ENCODE measurements around the gene COBL.
A peak's percentile ranks its signal among the peaks of the same experiment; 100 is the strongest.

COBL gene

DNA sequence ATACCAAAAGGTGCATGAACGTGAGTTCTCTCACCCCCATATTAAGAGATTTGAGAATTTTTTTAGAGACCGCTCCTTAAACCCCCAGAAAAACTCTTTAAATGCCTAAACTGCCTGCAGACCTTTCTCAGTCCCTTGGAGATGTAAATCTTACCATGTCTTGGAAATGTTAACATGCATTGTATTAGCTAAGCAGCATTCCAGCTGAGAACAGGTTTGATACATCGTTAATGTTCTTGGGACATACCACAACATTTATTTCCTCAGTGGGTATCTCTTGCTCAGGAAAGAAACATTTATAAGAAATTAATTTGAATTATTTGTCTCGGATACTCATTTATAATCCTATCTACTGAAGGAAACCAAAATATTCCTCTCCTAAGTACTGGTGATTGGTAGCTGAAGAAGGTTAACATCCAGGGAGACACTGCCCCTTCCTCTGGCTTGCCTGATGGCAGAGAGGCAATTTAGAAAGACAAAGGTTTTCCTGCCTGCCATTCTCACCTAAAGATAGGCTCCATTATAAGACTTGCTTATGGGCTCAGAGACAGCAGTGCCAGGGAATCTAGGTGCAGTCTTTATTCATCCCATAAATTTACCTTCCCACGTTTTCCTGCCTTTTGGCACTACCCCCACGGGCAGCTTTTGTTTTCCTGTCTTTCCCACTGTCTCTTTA, 141.2 kb downstream of the COBL start:
- no peak overlapping the region for H3K4me2 ChIP-seq (ENCODE audit: low read length)
- no peak overlapping the region for H3K27ac ChIP-seq (ENCODE audit: low read depth, low read length)
- 0 out of 2 replicates have a peak, but pooled peaks cover 5% of the 10 kb centered on the region for H3K27me3 ChIP-seq (ENCODE audit: control insufficient read depth, low read length)
- H4K20me1 ChIP-seq (ENCODE audit: control insufficient read depth, insufficient read depth, low read depth, low read length), result no peaks in the 10 kb centered on the region
- H3K9me3 ChIP-seq (ENCODE audit: control insufficient read depth, insufficient read depth, low read length), result no peaks in the 10 kb centered on the region
- H3F3A ChIP-seq (ENCODE audit: control insufficient read depth, insufficient read depth), result no peaks in the 10 kb centered on the region
- no peaks in the 10 kb centered on the region for H3K4me1 ChIP-seq (ENCODE audit: control insufficient read depth, low read length)
- TF ChIP-seq, protein P1, sequence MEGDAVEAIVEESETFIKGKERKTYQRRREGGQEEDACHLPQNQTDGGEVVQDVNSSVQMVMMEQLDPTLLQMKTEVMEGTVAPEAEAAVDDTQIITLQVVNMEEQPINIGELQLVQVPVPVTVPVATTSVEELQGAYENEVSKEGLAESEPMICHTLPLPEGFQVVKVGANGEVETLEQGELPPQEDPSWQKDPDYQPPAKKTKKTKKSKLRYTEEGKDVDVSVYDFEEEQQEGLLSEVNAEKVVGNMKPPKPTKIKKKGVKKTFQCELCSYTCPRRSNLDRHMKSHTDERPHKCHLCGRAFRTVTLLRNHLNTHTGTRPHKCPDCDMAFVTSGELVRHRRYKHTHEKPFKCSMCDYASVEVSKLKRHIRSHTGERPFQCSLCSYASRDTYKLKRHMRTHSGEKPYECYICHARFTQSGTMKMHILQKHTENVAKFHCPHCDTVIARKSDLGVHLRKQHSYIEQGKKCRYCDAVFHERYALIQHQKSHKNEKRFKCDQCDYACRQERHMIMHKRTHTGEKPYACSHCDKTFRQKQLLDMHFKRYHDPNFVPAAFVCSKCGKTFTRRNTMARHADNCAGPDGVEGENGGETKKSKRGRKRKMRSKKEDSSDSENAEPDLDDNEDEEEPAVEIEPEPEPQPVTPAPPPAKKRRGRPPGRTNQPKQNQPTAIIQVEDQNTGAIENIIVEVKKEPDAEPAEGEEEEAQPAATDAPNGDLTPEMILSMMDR (IDR thresholded peaks at IDR 0.05; ENCODE audit: low read depth, low read length, poor library complexity, severe bottlenecking), result no peak
- no peak for TF ChIP-seq EZH2phosphoT487 (IDR thresholded peaks at IDR 0.05; ENCODE audit: borderline replicate concordance, low read length)
- no peaks in the 10 kb centered on the region for H3K9me2 ChIP-seq (replicated peaks; ENCODE audit: control insufficient read depth, low read length)
- no peaks in the 10 kb centered on the region for H3K79me2 ChIP-seq (ENCODE audit: control insufficient read depth, low read length)
- H3K4me3 ChIP-seq (ENCODE audit: low read length), result no peak overlapping the region
- no peaks in the 10 kb centered on the region for H3K36me3 ChIP-seq (ENCODE audit: control insufficient read depth, low read length)

DNA sequence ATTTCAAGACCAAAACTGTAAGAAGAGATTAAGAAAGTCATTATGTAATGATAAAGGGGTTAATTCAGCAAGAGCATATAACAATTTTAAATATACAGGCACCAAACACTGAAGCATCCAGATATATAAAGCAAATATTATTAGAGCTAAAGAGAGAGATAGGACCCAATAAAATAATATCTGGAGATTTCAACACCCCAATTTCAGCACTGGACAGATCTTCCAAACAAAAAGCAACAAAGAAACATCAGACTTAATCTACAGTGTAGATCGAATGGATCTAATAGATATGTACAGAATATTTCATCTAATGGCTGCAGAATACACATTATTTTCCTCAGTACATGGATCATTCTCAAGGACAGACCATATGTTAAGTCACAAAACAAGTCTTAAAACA, 151.3 kb downstream of the COBL start:
- Histone ChIP-seq H3K79me2 (ENCODE audit: control insufficient read depth, low read length) (no peaks in the 10 kb centered on the region), H4K20me1 (ENCODE audit: control insufficient read depth, insufficient read depth, low read depth, low read length) (no peaks in the 10 kb centered on the region), H3K9me2 (replicated peaks; ENCODE audit: control insufficient read depth, low read length) (no peaks in the 10 kb centered on the region), H3K4me2 (ENCODE audit: low read length) (no peak overlapping the region), H3K27ac (ENCODE audit: low read depth, low read length) (no peak overlapping the region), H3K4me1 (ENCODE audit: control insufficient read depth, low read length) (peaks cover 6% of the 10 kb centered on the region; the same call in 1 of the 2 replicates), H3K36me3 (ENCODE audit: control insufficient read depth, low read length) (no peaks in the 10 kb centered on the region), H3F3A (ENCODE audit: control insufficient read depth, insufficient read depth) (no peaks in the 10 kb centered on the region), H3K9me3 (ENCODE audit: control insufficient read depth, insufficient read depth, low read length) (no peaks in the 10 kb centered on the region), H3K4me3 (ENCODE audit: low read length) (no peak overlapping the region), H3K27me3 (ENCODE audit: control insufficient read depth, low read length) (no peaks in the 10 kb centered on the region; the same call in 1 of the 2 replicates)
- no peak for TF ChIP-seq EZH2phosphoT487 (IDR thresholded peaks at IDR 0.05; ENCODE audit: borderline replicate concordance, low read length)
- TF ChIP-seq, protein P1 (IDR thresholded peaks at IDR 0.05; ENCODE audit: low read depth, low read length, poor library complexity, severe bottlenecking), result no peak

DNA sequence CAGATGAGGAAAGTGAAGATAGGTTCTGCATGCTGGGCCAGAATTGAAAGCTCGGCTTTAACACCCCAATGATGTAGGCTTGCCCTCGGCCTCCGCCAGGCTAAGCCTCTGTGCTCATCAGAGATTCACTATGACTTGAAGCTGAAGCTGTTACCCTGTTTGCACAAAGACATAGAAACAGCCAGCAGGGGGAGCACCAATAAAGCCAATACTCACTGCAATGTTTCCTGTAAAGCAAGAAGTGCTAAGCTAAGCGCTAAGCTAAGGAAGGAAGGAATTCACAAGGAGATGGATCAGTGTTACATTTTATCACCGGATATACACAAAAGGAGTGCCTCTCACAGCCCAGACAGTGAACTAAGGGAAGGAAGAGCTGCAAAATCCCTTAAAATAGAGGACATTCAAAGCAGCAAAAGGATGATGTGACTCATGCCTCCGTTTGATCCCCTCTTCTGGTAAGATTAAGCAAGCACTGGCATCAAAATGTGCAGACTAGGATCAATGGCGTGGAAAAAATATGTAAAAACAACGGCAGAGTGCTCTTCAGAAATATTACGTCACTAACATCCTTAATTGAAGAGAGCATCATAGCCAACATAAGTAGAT, 153.8 kb downstream of the COBL start:
- Histone ChIP-seq H3K79me2 (ENCODE audit: control insufficient read depth, low read length) (no peaks in the 10 kb centered on the region), H3K36me3 (ENCODE audit: control insufficient read depth, low read length) (no peaks in the 10 kb centered on the region), H3K27me3 (ENCODE audit: control insufficient read depth, low read length) (no peaks in the 10 kb centered on the region; the same call in 1 of the 2 replicates), H3K4me2 (ENCODE audit: low read length) (no peak overlapping the region), H3F3A (ENCODE audit: control insufficient read depth, insufficient read depth) (no peaks in the 10 kb centered on the region), H3K4me1 (ENCODE audit: control insufficient read depth, low read length) (peaks cover 13% of the 10 kb centered on the region), H4K20me1 (ENCODE audit: control insufficient read depth, insufficient read depth, low read depth, low read length) (no peaks in the 10 kb centered on the region), H3K9me3 (ENCODE audit: control insufficient read depth, insufficient read depth, low read length) (no peaks in the 10 kb centered on the region), H3K9me2 (replicated peaks; ENCODE audit: control insufficient read depth, low read length) (no peaks in the 10 kb centered on the region), H3K27ac (ENCODE audit: low read depth, low read length) (no peak overlapping the region), H3K4me3 (ENCODE audit: low read length) (no peak overlapping the region)
- TF ChIP-seq, protein P1 (IDR thresholded peaks at IDR 0.05; ENCODE audit: low read depth, low read length, poor library complexity, severe bottlenecking), result peak; percentile 98
- TF ChIP-seq EZH2phosphoT487 (IDR thresholded peaks at IDR 0.05; ENCODE audit: borderline replicate concordance, low read length), result no peak
